ENCODE results near the gene WDR81.
"Not testable (repeated sequence)": the region's sequence is repeated elsewhere in the genome, so short reads cannot be mapped to it uniquely, and the experiment has no call there.

WDR81 gene

GRCh38 chr17:1724351-1724868 is at the start of gene WDR81:
WDR81 (plus strand) TSS chr17:1724704; CDS start chr17:1724960, 256 bp downstream.
- DNase-seq (ENCODE audit: low spot score), result peak; percentile 90

GRCh38 chr17:1676401-1676800 is 48.1 kb upstream of the WDR81 start:
- no peak for DNase-seq (ENCODE audit: low spot score)

- DNase-seq (ENCODE audit: low spot score), result no peak
These were observed 41.0 kb upstream of the WDR81 start for GRCh38 chr17:1683459-1683858.

- DNase-seq (ENCODE audit: low spot score), result peak; percentile 93
These were observed 39.9 kb upstream of the WDR81 start, which contains the start of gene PRPF8 for GRCh38 chr17:1684378-1685189. PRPF8 (minus strand) TSS chr17:1684867; CDS start chr17:1684571, 296 bp downstream.

GRCh38 chr17:1686086-1686485 is 38.4 kb upstream of the WDR81 start:
- DNase-seq (ENCODE audit: low spot score), result no peak

- DNase-seq (ENCODE audit: low spot score), result not testable (repeated sequence)
These were observed 36.1 kb upstream of the WDR81 start for GRCh38 chr17:1688405-1688804.

- no peak for DNase-seq (ENCODE audit: low spot score)
These were observed 33.8 kb upstream of the WDR81 start for GRCh38 chr17:1690544-1691221.

- no peak for DNase-seq (ENCODE audit: low spot score)
These were observed 31.2 kb upstream of the WDR81 start for GRCh38 chr17:1693339-1693738.

GRCh38 chr17:1695365-1695764 is 29.1 kb upstream of the WDR81 start:
- no peak for DNase-seq (ENCODE audit: low spot score)

- DNase-seq (ENCODE audit: low spot score), result no peak
These were observed 26.8 kb upstream of the WDR81 start for GRCh38 chr17:1697681-1698080.

- not testable (repeated sequence) for DNase-seq (ENCODE audit: low spot score)
These were observed 24.6 kb upstream of the WDR81 start for GRCh38 chr17:1699891-1700290.

GRCh38 chr17:1703063-1703462 is 21.4 kb upstream of the WDR81 start:
- DNase-seq (ENCODE audit: low spot score), result no peak

GRCh38 chr17:1705004-1705403 is 19.5 kb upstream of the WDR81 start:
- no peak for DNase-seq (ENCODE audit: low spot score)

- DNase-seq (ENCODE audit: low spot score), result no peak
These were observed 17.4 kb upstream of the WDR81 start for GRCh38 chr17:1707107-1707506.

- not testable (repeated sequence) for DNase-seq (ENCODE audit: low spot score)
These were observed 15.6 kb upstream of the WDR81 start for GRCh38 chr17:1708791-1709346.

GRCh38 chr17:1709403-1709951 is 15.0 kb upstream of the WDR81 start:
- no peak for DNase-seq (ENCODE audit: low spot score)

GRCh38 chr17:1709971-1710806 is 14.3 kb upstream of the WDR81 start, which contains the start of gene TLCD2:
TLCD2 (minus strand) TSS chr17:1710377; CDS start chr17:1710242, 135 bp downstream.
- peak; percentile 72 for DNase-seq (ENCODE audit: low spot score)

GRCh38 chr17:1710807-1711553 is 13.5 kb upstream of the WDR81 start:
- no peak for DNase-seq (ENCODE audit: low spot score)

- DNase-seq (ENCODE audit: low spot score), result no peak
These were observed 12.7 kb upstream of the WDR81 start for GRCh38 chr17:1711804-1712203.

- DNase-seq (ENCODE audit: low spot score), result no peak
These were observed 12.2 kb upstream of the WDR81 start for GRCh38 chr17:1712271-1712670.

Measured in D341Med (cell line).